DMS53 treated with DMSO at 0.1 percent for 48 hours (cell line): ENCODE measurements around the gene SIVA1.
A peak's percentile ranks its signal among the peaks of the same experiment; 100 is the strongest.
"Not testable (repeated sequence)": the region's sequence is repeated elsewhere in the genome, so short reads cannot be mapped to it uniquely, and the experiment has no call there.

Experiments used
- DNase-seq: peaks from one replicate; lab custom pipeline; 2025; ENCODE audit not compliant: unreplicated experiment; lab: John Stamatoyannopoulos, UW

The SIVA1 gene

GRCh38 chr14:104750753-104751057 lies 2.2 kb upstream of the SIVA1 start:
- DNase-seq: not testable (repeated sequence)

- DNase-seq: no peak
Measured at GRCh38 chr14:104751539-104752422, 1.2 kb upstream of the SIVA1 start.

GRCh38 chr14:104752423-104752734 lies 568 bp upstream of the SIVA1 start:
- no peak for DNase-seq

GRCh38 chr14:104753528-104754212 lies 723 bp downstream of the SIVA1 start:
- no peak for DNase-seq

GRCh38 chr14:104754213-104754851 lies 1.4 kb downstream of the SIVA1 start:
- no peak for DNase-seq

GRCh38 chr14:104755621-104756020 lies 2.7 kb downstream of the SIVA1 start:
- DNase-seq: no peak

- no peak for DNase-seq
Measured at GRCh38 chr14:104756477-104757237, 3.7 kb downstream of the SIVA1 start.

- no peak for DNase-seq
Measured at GRCh38 chr14:104757238-104757585, 4.3 kb downstream of the SIVA1 start.

- no peak for DNase-seq
Measured at GRCh38 chr14:104757681-104758392, 4.9 kb downstream of the SIVA1 start.

GRCh38 chr14:104758981-104759969 lies 6.3 kb downstream of the SIVA1 start:
- no peak for DNase-seq

GRCh38 chr14:104765517-104765916 lies 12.6 kb downstream of the SIVA1 start:
- no peak for DNase-seq

GRCh38 chr14:104766256-104766862 lies 13.4 kb downstream of the SIVA1 start:
- no peak for DNase-seq

- DNase-seq: no peak
Measured at GRCh38 chr14:104766863-104767633, 14.1 kb downstream of the SIVA1 start.

- DNase-seq: no peak
Measured at GRCh38 chr14:104767634-104767918, 14.6 kb downstream of the SIVA1 start.

- DNase-seq: peak; percentile 48
Measured at GRCh38 chr14:104768437-104769323, 15.7 kb downstream of the SIVA1 start.

- no peak for DNase-seq
Measured at GRCh38 chr14:104769324-104770071, 16.6 kb downstream of the SIVA1 start.

GRCh38 chr14:104770072-104770579 lies 17.2 kb downstream of the SIVA1 start:
- no peak for DNase-seq
